Cardiac muscle cell (in vitro differentiated cells and primary cell): ENCODE measurements around the gene ATPAF2. TPM values are rescaled to one million over a fixed set of nuclear protein-coding genes. Genes with fewer than 3 reads are reported as not detected.

Experiments
- DNase-seq, 2 donors: peaks; one replicate each; pipeline versions ENCODE4 v3.0.0 to v3.0.0-alpha.2; 2010 to 2017; ENCODE audit warnings: low read depth in 1 of 2, low spot score in 1 of 2
- H3K27ac ChIP-seq: fragments of 200-600 bp; sonication (generic); 2 replicates; pipeline ENCODE4 v1.5.1; 2016
- H3K27me3 ChIP-seq: fragments of 200-600 bp; sonication (generic); 2 replicates; pipeline ENCODE4 v1.6.0; 2016; ENCODE audit warnings: control low read depth
- H3K36me3 ChIP-seq: fragments of 200-600 bp; sonication (generic); 2 replicates; pipeline ENCODE4 v1.5.1; 2016; ENCODE audit warnings: control low read depth
- H3K4me1 ChIP-seq: fragments of 200-600 bp; sonication (generic); 2 replicates; pipeline ENCODE4 v1.8.1; 2017; ENCODE audit warnings: low read depth, mild to moderate bottlenecking, mixed run types
- H3K4me3 ChIP-seq: fragments of 200-600 bp; sonication (generic); 2 replicates; pipeline ENCODE4 v1.5.1; 2016; ENCODE audit warnings: mild to moderate bottlenecking
- H3K9me3 ChIP-seq: fragments of 200-600 bp; sonication (generic); 2 replicates; pipeline ENCODE4 v1.5.1; 2017; ENCODE audit warnings: low read depth, mild to moderate bottlenecking, control low read depth
- polyA plus RNA-seq: library from polyadenylated mRNA; unstranded; fragments of >200 nt; fragmentation: Nextera tagmentation; extraction: Ambion mirVana; gene quantifications from 2 replicates; pipeline ENCODE4 v1.2.1, GENCODE V29; 2016
- total RNA-seq: library from RNA; depleted of rRNA; stranded (reverse); fragments of >200 nt; gene quantifications from 2 replicates; pipeline ENCODE4 v1.2.3, GENCODE V29; 2016
- TF ChIP-seq, protein P1 (sequence below): IDR thresholded peaks from 2 replicates; pipeline ENCODE4 v1.5.1; 2012; ENCODE audit warnings: low read depth, mild to moderate bottlenecking, low read length

The ATPAF2 gene
- total and polyA plus RNA-seq, 2 experiments from 2014 or later = 40.3 to 49.4 TPM

DNA sequence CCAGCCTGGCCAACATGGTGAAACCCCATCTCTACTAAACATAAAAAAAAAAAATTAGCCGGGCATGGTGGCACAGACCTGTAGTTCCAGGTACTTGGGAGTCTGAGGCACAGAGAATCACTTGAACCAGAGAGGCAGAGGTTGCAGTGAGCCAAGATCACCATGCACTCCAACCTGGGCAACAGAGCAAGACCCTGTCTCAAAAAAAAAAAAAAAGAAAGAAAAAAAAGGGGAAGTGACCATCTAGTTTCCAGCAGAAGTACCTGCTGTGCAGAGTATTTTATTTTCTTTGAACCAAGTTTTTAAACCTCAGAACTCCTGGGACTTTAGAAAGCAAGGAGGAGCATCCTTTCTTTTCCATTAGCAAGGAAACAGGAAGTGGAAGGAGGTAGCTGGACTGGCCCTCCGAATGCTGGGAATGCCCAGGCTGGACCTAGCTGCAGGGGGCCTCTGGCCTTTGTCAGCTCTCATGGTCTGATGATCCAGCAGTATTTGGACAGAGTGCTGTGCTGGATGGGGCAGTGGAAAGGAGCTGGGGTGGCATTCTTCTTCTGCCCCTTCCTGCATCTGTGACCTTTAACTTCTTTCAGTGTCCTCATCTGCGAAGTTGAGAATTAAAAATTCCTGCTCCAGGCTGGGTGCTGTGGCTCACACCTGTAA lies 6.9 kb upstream of the ATPAF2 start:
- H3K27me3 ChIP-seq = no peaks in the 10 kb centered on the region
- H3K27ac ChIP-seq = no peak overlapping the region
- H3K4me3 ChIP-seq = no peak overlapping the region
- H3K4me1 ChIP-seq = no peaks in the 10 kb centered on the region
- no peaks in the 10 kb centered on the region for H3K9me3 ChIP-seq
- TF ChIP-seq, protein P1, sequence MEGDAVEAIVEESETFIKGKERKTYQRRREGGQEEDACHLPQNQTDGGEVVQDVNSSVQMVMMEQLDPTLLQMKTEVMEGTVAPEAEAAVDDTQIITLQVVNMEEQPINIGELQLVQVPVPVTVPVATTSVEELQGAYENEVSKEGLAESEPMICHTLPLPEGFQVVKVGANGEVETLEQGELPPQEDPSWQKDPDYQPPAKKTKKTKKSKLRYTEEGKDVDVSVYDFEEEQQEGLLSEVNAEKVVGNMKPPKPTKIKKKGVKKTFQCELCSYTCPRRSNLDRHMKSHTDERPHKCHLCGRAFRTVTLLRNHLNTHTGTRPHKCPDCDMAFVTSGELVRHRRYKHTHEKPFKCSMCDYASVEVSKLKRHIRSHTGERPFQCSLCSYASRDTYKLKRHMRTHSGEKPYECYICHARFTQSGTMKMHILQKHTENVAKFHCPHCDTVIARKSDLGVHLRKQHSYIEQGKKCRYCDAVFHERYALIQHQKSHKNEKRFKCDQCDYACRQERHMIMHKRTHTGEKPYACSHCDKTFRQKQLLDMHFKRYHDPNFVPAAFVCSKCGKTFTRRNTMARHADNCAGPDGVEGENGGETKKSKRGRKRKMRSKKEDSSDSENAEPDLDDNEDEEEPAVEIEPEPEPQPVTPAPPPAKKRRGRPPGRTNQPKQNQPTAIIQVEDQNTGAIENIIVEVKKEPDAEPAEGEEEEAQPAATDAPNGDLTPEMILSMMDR = no peak
- peaks cover 6% of the 10 kb centered on the region for H3K36me3 ChIP-seq
- no peak for DNase-seq

DNA sequence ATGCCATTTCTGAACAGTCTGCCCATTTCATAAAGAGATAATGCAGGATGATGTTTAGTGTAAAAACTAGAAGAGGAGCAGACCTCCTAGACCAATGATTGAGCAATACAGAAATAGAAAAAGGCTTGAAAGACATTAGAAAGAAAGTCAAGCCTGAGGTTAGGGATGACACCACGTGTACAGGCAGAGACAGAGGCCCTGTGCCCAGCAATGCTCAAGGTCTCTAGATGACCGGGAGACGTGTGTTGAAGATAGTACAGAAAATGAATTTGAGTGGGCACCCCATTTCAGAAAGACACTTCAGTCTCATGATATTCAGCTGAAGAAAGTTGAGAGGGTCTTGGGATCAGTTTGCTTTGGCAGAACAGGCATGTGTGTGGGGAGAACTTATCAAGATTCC lies 5.6 kb upstream of the ATPAF2 start:
- Histone ChIP-seq H3K27me3 (no peaks in the 10 kb centered on the region), H3K4me3 (no peak overlapping the region), H3K4me1 (no peaks in the 10 kb centered on the region), H3K27ac (no peak overlapping the region), H3K9me3 (no peaks in the 10 kb centered on the region), H3K36me3 (peaks cover 6% of the 10 kb centered on the region)
- TF ChIP-seq, protein P1 = no peak
- DNase-seq = no peak

DNA sequence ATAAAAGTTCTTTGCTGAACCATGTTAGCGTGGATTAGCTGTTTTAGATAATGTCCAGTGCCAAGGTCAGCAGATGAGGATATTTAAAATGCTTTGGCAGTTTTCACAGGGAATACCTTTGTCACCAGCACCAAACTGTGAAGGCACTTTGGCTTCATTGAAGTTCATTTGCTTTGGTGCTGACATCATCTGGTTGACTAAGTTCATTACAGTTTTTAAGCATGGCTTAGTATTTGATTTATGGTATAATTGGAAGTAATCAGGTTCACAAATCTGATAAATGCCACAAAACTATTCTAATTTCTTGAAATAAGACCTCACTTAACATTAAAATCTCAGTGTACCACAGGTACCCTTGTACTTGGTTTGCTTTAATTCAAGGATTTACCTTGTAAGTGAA lies 4.5 kb upstream of the ATPAF2 start:
- H3K27ac ChIP-seq = no peak overlapping the region
- H3K4me3 ChIP-seq = no peak overlapping the region
- H3K4me1 ChIP-seq = no peaks in the 10 kb centered on the region
- no peaks in the 10 kb centered on the region for H3K27me3 ChIP-seq
- no peaks in the 10 kb centered on the region for H3K9me3 ChIP-seq
- H3K36me3 ChIP-seq = peaks cover 6% of the 10 kb centered on the region
- DNase-seq = peak in 1 of 2 donors; percentile 37
- TF ChIP-seq, protein P1 = peak; percentile 25

DNA sequence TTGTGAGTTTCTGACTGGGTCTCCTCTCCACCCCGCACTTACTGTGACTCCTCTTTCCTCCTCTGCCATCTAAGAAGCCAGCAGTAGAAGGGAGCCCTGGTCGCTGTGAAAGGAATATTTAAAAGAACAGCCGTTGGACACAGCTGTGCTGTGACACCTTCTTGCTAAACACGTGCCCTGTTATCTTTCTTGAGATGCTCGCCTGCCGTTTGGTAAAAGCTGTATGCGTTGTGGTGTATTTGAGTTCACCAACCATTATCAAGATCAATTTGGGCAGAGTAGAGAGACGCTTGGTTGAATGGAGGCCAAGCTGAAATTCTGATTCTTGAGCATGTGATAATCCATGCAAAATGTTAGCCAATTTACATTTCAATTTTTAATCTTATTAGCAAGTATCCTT lies 4.0 kb upstream of the ATPAF2 start:
- no peak overlapping the region for H3K4me3 ChIP-seq
- H3K9me3 ChIP-seq = no peaks in the 10 kb centered on the region
- no peaks in the 10 kb centered on the region for H3K4me1 ChIP-seq
- TF ChIP-seq, protein P1 = no peak
- H3K27ac ChIP-seq = no peak overlapping the region
- H3K36me3 ChIP-seq = peaks cover 6% of the 10 kb centered on the region
- DNase-seq = no peak
- no peaks in the 10 kb centered on the region for H3K27me3 ChIP-seq

DNA sequence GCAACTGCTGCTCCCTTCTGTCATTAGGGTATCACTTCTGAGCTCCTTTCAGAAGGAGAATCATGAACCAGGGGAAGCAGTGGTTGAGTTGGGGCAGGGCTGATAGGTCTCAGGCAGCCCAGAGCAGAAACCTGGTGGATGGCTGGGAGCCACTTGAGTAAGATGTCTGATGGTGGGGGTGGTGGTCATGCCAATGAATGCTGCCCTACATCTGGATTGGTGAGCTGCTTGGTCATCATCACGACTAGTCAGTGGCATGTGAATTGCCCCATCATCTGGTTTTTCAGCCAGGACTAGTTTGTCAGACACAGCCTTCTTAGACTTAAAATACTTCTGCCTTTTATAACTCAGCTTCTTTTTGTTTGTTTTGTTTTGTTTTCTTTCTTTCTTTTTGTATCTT lies 2.8 kb upstream of the ATPAF2 start:
- Histone ChIP-seq H3K9me3 (no peaks in the 10 kb centered on the region), H3K27me3 (no peaks in the 10 kb centered on the region), H3K4me3 (no peak overlapping the region), H3K36me3 (peaks cover under 1% of the 10 kb centered on the region), H3K4me1 (no peaks in the 10 kb centered on the region), H3K27ac (no peak overlapping the region)
- TF ChIP-seq, protein P1 = no peak
- DNase-seq = peak in 1 of 2 donors; percentile 37
